Measurements from ENCODE around the gene MYDGF.

DNA sequence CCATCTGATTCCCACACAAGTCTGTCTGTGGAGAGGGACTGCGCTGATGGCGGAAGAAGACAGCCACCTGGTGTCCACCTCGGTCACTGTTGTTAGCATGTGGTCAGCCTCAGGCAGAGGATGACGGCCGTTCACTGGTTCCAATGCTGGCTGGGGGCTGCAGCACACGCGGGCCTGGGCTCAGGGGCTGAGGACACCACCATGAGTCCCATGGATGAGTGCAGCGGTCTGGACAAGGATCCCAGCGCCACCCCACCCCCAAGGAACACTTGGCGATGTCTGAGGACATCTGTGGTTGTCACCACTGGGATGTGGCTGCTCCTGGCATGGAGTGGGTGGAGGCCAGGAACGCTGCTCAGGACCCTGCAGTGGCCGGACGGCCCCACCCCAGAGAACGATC is 42.6 kb upstream of the MYDGF start:
- TF ChIP-seq CTCF (IDR thresholded peaks at IDR 0.05; ENCODE audit: low read depth, low read length, missing input control) = no peak
- no peak for TF ChIP-seq EGR1 (IDR thresholded peaks at IDR 0.05; ENCODE audit: low read depth in 2 of 2)

Data from liver (tissue), 3 donors.